T-helper 1 cell treated with Interleukin-12 subunit alpha and Interleukin-12 subunit beta and Interleukin-4 antibody, amounts not matched to agents 30 ng/mL and 1 ng/mL, for 36 hours (primary cell): ENCODE results near the gene NOL11. TPM values are rescaled to one million over a fixed set of nuclear protein-coding genes. Genes with fewer than 3 reads are reported as not detected.
"Not testable (repeated sequence)": the region's sequence is repeated elsewhere in the genome, so short reads cannot be mapped to it uniquely, and the experiment has no call there.

Experiments used
- intact Hi-C: fragments of 100-400 bp; cut with micrococcal nuclease; formaldehyde crosslinking; loops from one replicate; pipeline ENCODE4 v1.15.1; 2024
- total RNA-seq: library from RNA; stranded (reverse); gene quantifications from 2 replicates; pipeline ENCODE4 v1.2.3, GENCODE V29; 2022

NOL11 gene
- 60.7 and 65.8 TPM in 2 replicates for total RNA-seq

DNA sequence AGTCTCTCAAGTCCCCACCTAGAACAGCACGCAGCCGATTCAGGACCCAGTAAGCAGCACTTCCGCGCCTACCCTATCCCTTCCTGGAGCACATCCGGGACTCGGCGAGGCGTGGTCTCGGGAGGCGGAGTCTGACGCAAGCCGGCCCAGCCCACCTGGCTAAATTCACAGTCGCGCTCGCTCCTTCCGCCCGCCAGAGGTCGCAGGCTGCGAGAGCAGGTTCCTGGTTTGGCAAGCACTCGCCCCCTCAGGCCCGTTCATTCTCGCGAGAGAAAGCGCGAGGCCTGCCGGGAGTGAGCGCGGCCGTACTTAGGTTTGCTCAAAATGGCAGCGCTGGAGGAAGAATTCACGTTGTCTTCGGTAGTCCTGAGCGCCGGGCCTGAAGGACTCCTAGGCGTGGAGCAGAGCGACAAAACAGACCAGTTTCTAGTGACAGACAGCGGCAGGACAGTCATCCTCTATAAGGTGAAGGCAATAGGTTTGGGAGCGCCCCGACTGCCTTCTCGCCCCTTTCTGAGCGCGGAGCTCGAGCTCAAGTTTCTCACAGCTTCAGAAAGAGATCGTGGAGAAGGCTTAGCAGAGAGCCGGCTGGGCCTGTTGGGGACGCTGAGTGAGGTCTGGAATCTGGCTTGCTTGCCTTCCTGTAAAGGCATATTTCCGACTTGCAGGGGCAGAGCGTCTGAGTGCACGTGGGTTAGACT, at the start of gene NOL11:
Gene NOL11 (plus strand): TSS at position 313 of the 701 bp plus-strand sequence. CDS start 12 bp downstream, at position 325.
- intact Hi-C loops: loop anchor here (1.0 to 5.0 kb wide), 10 partner anchors 29 to 746 kb away; partner anchors contain the start of genes BPTF, HELZ, KPNA2 and PSMD12

DNA sequence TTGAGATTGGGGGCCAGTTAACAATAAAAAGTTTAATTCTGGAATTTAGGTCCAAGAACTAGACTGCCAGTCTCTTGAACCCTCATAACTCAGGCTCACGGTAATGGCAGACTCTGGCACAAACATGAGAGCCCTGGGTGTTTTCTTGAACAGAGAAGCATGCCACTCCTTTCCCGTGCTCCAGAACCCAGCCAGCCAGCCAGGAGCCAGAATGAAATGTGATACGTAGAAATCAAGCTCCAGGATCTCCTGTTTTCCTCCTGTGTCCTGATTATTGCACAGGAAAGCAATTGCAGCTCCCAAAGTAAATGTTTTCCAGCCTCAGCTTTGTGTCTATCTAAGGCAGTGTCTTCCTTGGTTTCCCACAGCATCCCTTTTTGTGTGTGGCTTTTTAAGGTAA, 46.2 kb upstream of the NOL11 start:
- intact Hi-C loops: no loop called here

DNA sequence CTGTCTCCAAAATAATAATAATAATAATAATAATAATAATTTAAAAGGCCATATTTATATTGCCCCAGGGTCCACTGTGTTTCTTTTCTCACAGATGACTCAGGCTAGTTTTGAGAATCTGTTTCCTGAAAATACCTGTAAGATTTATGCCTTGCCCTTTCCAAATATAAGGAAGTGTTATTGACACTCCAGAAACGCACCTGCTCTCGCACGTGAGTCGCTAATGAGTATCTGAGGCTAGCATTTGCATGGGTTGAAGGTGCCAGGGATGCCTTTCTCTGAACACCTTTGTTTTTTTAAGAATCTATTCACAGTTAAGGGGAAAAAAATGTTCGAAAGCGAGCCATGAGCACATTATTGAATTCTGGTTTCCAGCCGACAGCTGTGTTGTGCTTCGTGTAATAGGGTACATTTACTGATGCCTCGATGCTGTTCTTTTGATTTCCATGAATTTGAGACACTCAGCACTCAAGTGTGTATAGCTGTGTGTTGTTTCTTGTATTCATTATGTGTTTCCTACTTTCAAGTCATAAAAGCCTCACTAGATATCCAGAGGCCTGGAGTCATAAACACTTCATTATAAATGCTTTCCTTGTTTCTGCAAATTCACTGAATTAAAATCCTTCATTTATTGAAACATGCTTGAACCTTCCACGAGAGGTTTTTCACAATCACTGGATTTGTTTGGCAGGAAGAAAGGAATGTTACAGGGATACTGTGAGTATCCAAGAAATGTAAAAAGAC, 45.0 kb upstream of the NOL11 start:
- intact Hi-C loops: no loop called here

- intact Hi-C loops: no loop called here
Observed at GRCh38 chr17:67675481-67675880, 42.3 kb upstream of the NOL11 start.

- intact Hi-C loops: no loop called here
Observed at GRCh38 chr17:67676305-67676704, 41.4 kb upstream of the NOL11 start.

DNA sequence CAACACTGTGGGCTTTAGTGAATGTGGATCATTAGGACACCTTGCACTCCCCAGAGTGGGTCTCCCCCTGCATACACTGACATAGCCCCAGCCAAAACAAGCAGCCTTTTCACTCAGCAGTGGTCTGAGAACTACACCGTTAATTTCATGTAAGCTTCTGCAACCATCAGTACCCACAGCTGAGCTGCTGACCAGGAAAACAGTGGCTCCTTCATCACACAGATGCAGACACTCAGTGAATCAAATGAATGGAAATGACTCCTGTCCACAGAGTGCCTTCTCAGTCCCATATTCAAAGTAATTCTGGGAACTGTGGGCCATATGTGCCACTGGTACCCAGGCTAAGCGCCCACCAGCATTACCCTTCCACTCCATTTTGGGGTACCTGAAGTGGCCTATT, 39.3 kb upstream of the NOL11 start:
- intact Hi-C loops: no loop called here

- intact Hi-C loops: no loop called here
Observed at GRCh38 chr17:67679225-67679624, 38.5 kb upstream of the NOL11 start.

GRCh38 chr17:67679721-67680120, 38.0 kb upstream of the NOL11 start:
- intact Hi-C loops: no loop called here

GRCh38 chr17:67680445-67681224, 37.1 kb upstream of the NOL11 start:
- intact Hi-C loops: no loop called here

DNA sequence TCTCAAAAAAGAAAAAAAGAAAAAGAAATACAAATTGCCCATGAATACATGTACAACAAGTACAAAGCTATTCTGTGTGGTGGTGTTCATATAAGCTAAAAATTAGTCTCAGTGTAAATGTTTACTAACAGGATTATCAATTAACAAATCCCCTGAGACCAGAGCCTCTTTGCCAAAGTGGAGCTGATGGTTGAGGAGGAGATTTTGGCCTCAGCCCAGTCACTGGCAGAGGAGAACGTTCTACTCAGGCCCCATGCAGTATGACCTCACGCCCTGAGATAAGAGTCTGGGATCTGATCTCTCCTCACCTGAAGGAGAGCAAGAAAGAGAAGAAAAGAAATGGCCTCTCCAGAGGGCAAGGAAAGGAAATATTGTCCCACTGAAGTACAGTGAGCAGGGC, 35.5 kb upstream of the NOL11 start:
- intact Hi-C loops: no loop called here

GRCh38 chr17:67685351-67685750, 32.4 kb upstream of the NOL11 start:
- intact Hi-C loops: no loop called here

DNA sequence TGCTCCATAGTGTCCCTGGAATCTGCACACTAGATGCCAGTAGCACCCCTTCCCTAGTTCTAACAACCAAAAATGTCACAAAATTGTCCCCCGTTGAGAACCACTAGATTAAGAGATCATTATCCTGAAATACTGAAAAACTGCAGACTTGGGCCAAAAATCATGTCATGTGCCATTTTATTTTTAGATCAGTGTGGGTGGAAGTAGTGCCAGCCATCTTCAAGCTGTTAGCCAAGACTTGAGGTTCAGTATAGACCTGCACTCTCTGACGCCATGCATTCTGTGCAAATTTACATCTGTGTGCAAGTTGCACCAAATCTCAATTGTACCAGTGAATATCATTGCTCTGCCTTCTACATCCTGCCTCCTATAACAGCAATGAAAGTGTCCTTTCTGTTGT, 31.5 kb upstream of the NOL11 start:
- intact Hi-C loops: no loop called here

GRCh38 chr17:67687511-67687910, 30.2 kb upstream of the NOL11 start:
- intact Hi-C loops: no loop called here

- intact Hi-C loops: loop anchor here (1.0 to 2.0 kb wide), 5 partner anchors 27 to 329 kb away; partner anchors contain the start of genes NOL11 and PSMD12
Observed at GRCh38 chr17:67689534-67690177, 28.1 kb upstream of the NOL11 start.

GRCh38 chr17:67693811-67694210, 23.9 kb upstream of the NOL11 start:
- intact Hi-C loops: no loop called here

GRCh38 chr17:67696347-67696746, 21.4 kb upstream of the NOL11 start:
- intact Hi-C loops: no loop called here

- intact Hi-C loops: no loop called here
Observed at GRCh38 chr17:67696853-67697498, 20.8 kb upstream of the NOL11 start.

GRCh38 chr17:67700037-67700724, 17.6 kb upstream of the NOL11 start:
- intact Hi-C loops: no loop called here

GRCh38 chr17:67700725-67701119, 17.0 kb upstream of the NOL11 start:
- intact Hi-C loops: no loop called here

- intact Hi-C loops: not testable (repeated sequence)
Observed at GRCh38 chr17:67702861-67703260, 14.9 kb upstream of the NOL11 start.
